ENCODE measurements around the gene OR8U1.
"Not testable (repeated sequence)": the region's sequence is repeated elsewhere in the genome, so short reads cannot be mapped to it uniquely, and the experiment has no call there.

OR8U1 gene

GRCh38 chr11:56375324-56375723 lies at the start of gene OR8U1:
Gene OR8U1, plus strand, starts transcription at chr11:56375624. Its CDS starts 0 bp downstream, at chr11:56375624.
- DNase-seq, result no peak

- DNase-seq, result no peak
These were observed 43.4 kb upstream of the OR8U1 start for GRCh38 chr11:56331861-56332491.

- no peak for DNase-seq
These were observed 42.3 kb upstream of the OR8U1 start for GRCh38 chr11:56333156-56333555.

GRCh38 chr11:56340289-56340688 lies 35.1 kb upstream of the OR8U1 start:
- DNase-seq, result no peak

GRCh38 chr11:56345739-56346138 lies 29.7 kb upstream of the OR8U1 start, which contains the start of gene OR8K1:
Gene OR8K1, plus strand, starts transcription at chr11:56346039. Its CDS starts 0 bp downstream, at chr11:56346039.
- DNase-seq, result no peak

- no peak for DNase-seq
These were observed 21.4 kb upstream of the OR8U1 start, which contains the start of gene OR8J1 for GRCh38 chr11:56353991-56354390. Gene OR8J1, plus strand, starts transcription at chr11:56354291. Its CDS starts 5,956 bp downstream, at chr11:56360247.

GRCh38 chr11:56380120-56380519 lies 4.7 kb downstream of the OR8U1 start:
- no peak for DNase-seq

GRCh38 chr11:56394381-56394780 lies 19.0 kb downstream of the OR8U1 start:
- DNase-seq, result no peak

GRCh38 chr11:56396047-56396446 lies 20.6 kb downstream of the OR8U1 start:
- no peak for DNase-seq

- DNase-seq, result not testable (repeated sequence)
These were observed 26.5 kb downstream of the OR8U1 start for GRCh38 chr11:56401858-56402461.

GRCh38 chr11:56404393-56404792 lies 29.0 kb downstream of the OR8U1 start:
- no peak for DNase-seq

- no peak for DNase-seq
These were observed 35.4 kb downstream of the OR8U1 start for GRCh38 chr11:56410801-56411200.

- no peak for DNase-seq
These were observed 37.0 kb downstream of the OR8U1 start, which contains the start of gene OR5AL1 for GRCh38 chr11:56412396-56412795. Gene OR5AL1, plus strand, starts transcription at chr11:56412696.
